SK-N-SH (cell line): ENCODE data around the gene ACOXL. TPM values are rescaled to one million over a fixed set of nuclear protein-coding genes. Genes with fewer than 3 reads are reported as not detected.
"Not testable (repeated sequence)": the region's sequence is repeated elsewhere in the genome, so short reads cannot be mapped to it uniquely, and the experiment has no call there.

Experiments used
- CTCF ChIA-PET: fragments of 300-600, 350-600 bp; formaldehyde crosslinking; extraction: SDS; loops from one replicate; lab custom pipeline; 2021; lab: Yijun Ruan, JAX
- POLR2A ChIA-PET: fragments of 350-600 bp; sonication (Branson Sonifier 250); formaldehyde crosslinking; extraction: SDS; loops from one replicate; lab custom pipeline; 2020; ENCODE audit warnings: antibody characterized with exemption, inconsistent platforms; lab: Yijun Ruan, JAX
- DNase-seq: peaks from one replicate; pipeline ENCODE4 v3.0.0; 2012
- H2AFZ ChIP-seq: fragments of 200-600 bp; sonication (generic); 2 replicates; pipeline ENCODE4 v1.8.1; 2016; ENCODE audit warnings: antibody characterized with exemption, mild to moderate bottlenecking, low read depth
- H3F3A ChIP-seq: fragments of 200-600 bp; sonication (generic); replicated peaks from 2 replicates; pipeline ENCODE3; 2016; ENCODE audit warnings: antibody characterized with exemption, mild to moderate bottlenecking; ENCODE audit not compliant: insufficient read depth
- H3K27ac ChIP-seq, 2 experiments: fragments of 200-500 bp in 1 of 2; fragments of 200-600 bp in 1 of 2; sonication (Bioruptor generic) in 1 of 2; sonication (generic), shearing (Covaris generic) in 1 of 2; 2 replicates each; pipeline versions ENCODE4 v1.5.1 to v1.6.1; 2014 to 2016; ENCODE audit warnings: low read depth in 2 of 2, inconsistent platforms in 1 of 2, low read length in 1 of 2, mild to moderate bottlenecking in 1 of 2, mixed read lengths in 1 of 2
- H3K27me3 ChIP-seq: fragments of 200-600 bp; sonication (generic), shearing (Covaris generic); 2 replicates; pipeline ENCODE4 v1.6.1; 2016; ENCODE audit warnings: mixed run types; ENCODE audit not compliant: insufficient read depth
- H3K36me3 ChIP-seq, 2 experiments: fragments of 200-500 bp in 1 of 2; fragments of 200-600 bp in 1 of 2; sonication (Bioruptor generic) in 1 of 2; sonication (generic) in 1 of 2; replicated peaks in 1 of 2; 2 replicates each; pipeline versions ENCODE3 to v1.5.1; 2014 to 2016; ENCODE audit warnings: low read length in 1 of 2, mild to moderate bottlenecking in 1 of 2; ENCODE audit not compliant: insufficient read depth in 2 of 2, control insufficient read depth in 1 of 2
- H3K4me1 ChIP-seq, 2 experiments: fragments of 200-500 bp in 1 of 2; fragments of 200-600 bp in 1 of 2; sonication (Bioruptor generic) in 1 of 2; sonication (generic), shearing (Covaris generic) in 1 of 2; 2 replicates each; pipeline versions ENCODE4 v1.5.1 to v1.6.1; 2014 to 2016; ENCODE audit warnings: low read depth in 1 of 2, low read length in 1 of 2, mixed run types in 1 of 2; ENCODE audit not compliant: insufficient read depth in 2 of 2, control insufficient read depth in 1 of 2
- H3K4me2 ChIP-seq: fragments of 200-600 bp; sonication (generic), shearing (Covaris generic); 2 replicates; pipeline ENCODE4 v1.6.1; 2017; ENCODE audit warnings: mixed run types
- H3K4me3 ChIP-seq, 2 experiments: fragments of 200-500 bp in 1 of 2; fragments of 200-600 bp in 1 of 2; sonication (Bioruptor generic) in 1 of 2; sonication (generic), shearing (Covaris generic) in 1 of 2; 2 replicates each; pipeline versions ENCODE4 v1.5.1 to v1.8.1; 2014 to 2016; ENCODE audit warnings: low read depth in 2 of 2, inconsistent platforms in 1 of 2, low read length in 1 of 2, mild to moderate bottlenecking in 1 of 2, mixed read lengths in 1 of 2, moderate library complexity in 1 of 2
- H3K79me2 ChIP-seq: fragments of 200-600 bp; sonication (generic); 2 replicates; pipeline ENCODE4 v1.8.1; 2017; ENCODE audit warnings: mild to moderate bottlenecking; ENCODE audit not compliant: insufficient read depth
- H3K9ac ChIP-seq: fragments of 200-600 bp; sonication (generic); 2 replicates; pipeline ENCODE4 v1.6.1; 2017; ENCODE audit warnings: mixed run types
- H3K9me2 ChIP-seq: fragments of 200-600 bp; sonication (generic); 2 replicates; pipeline ENCODE4 v1.6.1; 2017; ENCODE audit warnings: mixed run types
- H3K9me3 ChIP-seq: fragments of 200-600 bp; sonication (generic); 2 replicates; pipeline ENCODE4 v1.6.1; 2017; ENCODE audit warnings: mixed run types, mild to moderate bottlenecking, moderate library complexity
- H4K20me1 ChIP-seq: fragments of 200-600 bp; sonication (generic); 2 replicates; pipeline ENCODE4 v1.6.1; 2017; ENCODE audit warnings: mild to moderate bottlenecking, mixed run types; ENCODE audit not compliant: insufficient read depth
- EP300 ChIP-seq, 2 experiments: IDR thresholded peaks; 2 replicates each; pipeline versions ENCODE4 v1.4.0 to v1.6.1; 2012; ENCODE audit warnings: borderline replicate concordance in 1 of 2, low read depth in 1 of 2, low read length in 1 of 2
- EZH2phosphoT487 ChIP-seq: fragments of 200-600 bp; sonication (generic); IDR thresholded peaks from 2 replicates; pipeline ENCODE4 v1.6.1; 2017; ENCODE audit warnings: low read depth, mixed run types, mild to moderate bottlenecking, antibody characterized with exemption, moderate library complexity, borderline replicate concordance
- MXI1 ChIP-seq: IDR thresholded peaks from 2 replicates; pipeline ENCODE4 v1.6.1; 2012; ENCODE audit warnings: mild to moderate bottlenecking, low read depth, low read length, improper control_type of control experiment
- RAD21 ChIP-seq: IDR thresholded peaks from 2 replicates; pipeline ENCODE4 v1.6.1; 2012; ENCODE audit warnings: mild to moderate bottlenecking, low read length
- RCOR1 ChIP-seq: fragments of 150-350 bp; IDR thresholded peaks from 2 replicates; pipeline ENCODE4 v1.6.1; 2017; ENCODE audit warnings: antibody characterized with exemption, low read length
- RXRA ChIP-seq: IDR thresholded peaks from 2 replicates; pipeline ENCODE4 v1.4.0; 2012; ENCODE audit warnings: low read depth, mild to moderate bottlenecking, borderline replicate concordance
- TCF12 ChIP-seq: IDR thresholded peaks from 2 replicates; pipeline ENCODE4 v1.4.0; 2012
- TEAD4 ChIP-seq: IDR thresholded peaks from 2 replicates; pipeline ENCODE4 v1.4.0; 2012; ENCODE audit warnings: mild to moderate bottlenecking, borderline replicate concordance; ENCODE audit not compliant: insufficient read depth
- USF1 ChIP-seq: IDR thresholded peaks from 2 replicates; pipeline ENCODE4 v1.4.0; 2012; ENCODE audit warnings: low read depth, borderline replicate concordance
- USF2 ChIP-seq: fragments of 150-350 bp; IDR thresholded peaks from 2 replicates; pipeline ENCODE4 v1.6.1; 2017; ENCODE audit warnings: antibody characterized with exemption, low read length, low read depth, borderline replicate concordance
- WGBS: methylation state at CpG from one replicate; pipeline ENCODE4 v1.1.6; 2017; ENCODE audit warnings: low lambda C conversion rate; 5-methylcytosine and 5-hydroxymethylcytosine counted together
- polyA plus RNA-seq, 3 experiments: library from polyadenylated mRNA; depleted of rRNA; stranded (reverse); fragments of >200 nt; gene quantifications; 2 replicates each; pipeline ENCODE4 v1.2.3, GENCODE V29; 2012
- TF ChIP-seq, protein P1 (sequence below): IDR thresholded peaks from 2 replicates; pipeline ENCODE4 v1.4.0; 2012; ENCODE audit warnings: low read depth

The ACOXL gene
- polyA plus RNA-seq, 1 of the 3 experiments (the other 2 are of a cell fraction) = not detected

- Histone ChIP-seq H3K79me2 (no peaks in the 10 kb centered on the region), H3K27me3 (peaks cover 5% of the 10 kb centered on the region; the same call in 1 of the 2 replicates), H3F3A (no peaks in the 10 kb centered on the region), H3K4me3 (no peak overlapping the region), H3K36me3 (no peaks in the 10 kb centered on the region), H2AFZ (no peak overlapping the region), H3K9me2 (no peaks in the 10 kb centered on the region), H4K20me1 (no peaks in the 10 kb centered on the region), H3K9ac (no peak overlapping the region), H3K4me2 (no peak overlapping the region), H3K27ac (no peak overlapping the region), H3K9me3 (no peaks in the 10 kb centered on the region), H3K4me1 (no peaks in the 10 kb centered on the region; a peak in 1 of 4 replicates)
- CTCF ChIA-PET = no interaction called here
- POLR2A ChIA-PET = no interaction called here
- DNase-seq = no peak
- TF ChIP-seq USF1 (no peak), RXRA (no peak), EP300 (IDR thresholded peaks at IDR 0.05; ENCODE audit: borderline replicate concordance in 1 of 2, low read depth in 1 of 2, low read length in 1 of 2) (no peak)
- WGBS = 31% methylated on average over 10 of the region's 10 CpGs
These were observed 227.9 kb downstream of the ACOXL start for GRCh38 chr2:110960281-110960680.

DNA sequence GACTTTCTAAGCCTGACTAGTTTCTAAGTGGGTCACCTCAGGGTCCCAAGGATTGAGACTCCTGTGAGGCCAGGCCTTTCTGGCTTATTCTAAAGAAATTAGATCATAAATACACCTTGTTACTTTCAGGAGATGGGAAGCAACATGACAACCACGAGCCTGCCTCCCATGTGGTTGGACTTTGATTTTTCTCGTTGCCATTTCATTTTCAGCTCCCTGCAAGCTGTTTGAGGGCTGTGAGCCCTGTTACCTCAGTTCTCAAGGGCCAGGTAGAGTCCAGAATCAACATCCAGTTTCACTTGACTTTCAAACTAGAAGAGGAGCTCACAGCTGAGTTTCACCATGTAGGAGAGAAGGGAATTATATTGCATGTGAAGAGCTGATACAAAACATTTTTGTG is 228.6 kb downstream of the ACOXL start:
- TF ChIP-seq RAD21 (no peak), USF1 (no peak), USF2 (no peak), RCOR1 (no peak), TEAD4 (no peak), MXI1 (no peak), EZH2phosphoT487 (no peak), TCF12 (no peak)
- TF ChIP-seq, protein P1, sequence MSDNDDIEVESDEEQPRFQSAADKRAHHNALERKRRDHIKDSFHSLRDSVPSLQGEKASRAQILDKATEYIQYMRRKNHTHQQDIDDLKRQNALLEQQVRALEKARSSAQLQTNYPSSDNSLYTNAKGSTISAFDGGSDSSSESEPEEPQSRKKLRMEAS = no peak

DNA sequence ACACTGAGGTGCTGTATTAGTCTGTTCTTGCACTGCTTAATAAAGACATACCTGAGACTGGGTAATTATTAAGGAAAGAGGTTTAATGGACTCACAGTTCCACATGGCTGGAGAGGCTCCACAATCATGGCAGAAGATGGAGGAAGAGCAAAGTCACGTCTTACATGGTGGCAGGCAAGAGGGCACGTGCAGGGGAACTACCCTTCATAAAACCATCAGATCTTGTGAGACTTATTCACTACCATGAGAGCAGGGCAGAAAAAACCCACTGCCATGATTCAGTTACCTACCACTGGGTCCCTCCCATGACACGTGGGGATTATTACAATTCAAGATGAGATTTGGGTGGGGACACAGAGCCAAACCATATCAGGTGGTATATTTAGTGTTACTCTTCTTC is 229.3 kb downstream of the ACOXL start:
- H3K9ac ChIP-seq, H4K20me1 ChIP-seq, H3K9me3 ChIP-seq, H2AFZ ChIP-seq, H3K9me2 ChIP-seq, H3K27me3 ChIP-seq, POLR2A ChIA-PET, H3K4me2 ChIP-seq, H3K79me2 ChIP-seq, CTCF ChIA-PET, H3K36me3 ChIP-seq, H3K4me1 ChIP-seq, H3K4me3 ChIP-seq, H3F3A ChIP-seq, DNase-seq, H3K27ac ChIP-seq: not testable (repeated sequence)
- 13% methylated on average over 3 of the region's 3 CpGs for WGBS

More for the DNA sequence above, 228.6 kb downstream of the ACOXL start:
- Histone ChIP-seq H3K27ac (no peak overlapping the region), H4K20me1 (no peaks in the 10 kb centered on the region), H3K9me3 (no peaks in the 10 kb centered on the region), H3K4me2 (no peak overlapping the region), H3K36me3 (no peaks in the 10 kb centered on the region), H3K4me3 (no peak overlapping the region), H3K79me2 (no peaks in the 10 kb centered on the region), H3F3A (no peaks in the 10 kb centered on the region), H3K4me1 (no peaks in the 10 kb centered on the region; a peak in 1 of 4 replicates), H2AFZ (no peak overlapping the region), H3K9ac (no peak overlapping the region), H3K9me2 (no peaks in the 10 kb centered on the region), H3K27me3 (peaks cover 5% of the 10 kb centered on the region; the same call in 1 of the 2 replicates)
- DNase-seq = no peak
- WGBS = 5% methylated on average over 2 of the region's 2 CpGs
- POLR2A ChIA-PET = no interaction called here
- CTCF ChIA-PET = no interaction called here
